GM23338 (cell line): ENCODE data around the gene MICAL2.

ENCODE experiments used
- CREB1 ChIP-seq: fragments of 250-450 bp; sonication (Bioruptor Pico); IDR thresholded peaks from 2 replicates; pipeline ENCODE4 v1.5.0; 2020; ENCODE audit warnings: low read depth, mild to moderate bottlenecking, moderate library complexity
- CTCF ChIP-seq, 2 experiments: fragments of 200-600 bp in 1 of 2; sonication (generic) in 1 of 2; conservative IDR thresholded peaks; 2 replicates each; pipeline versions ENCODE4 v1.5.1 to v1.6.1; 2016 to 2017; ENCODE audit warnings: antibody characterized with exemption in 2 of 2, low read depth in 2 of 2, mild to moderate bottlenecking in 2 of 2, moderate library complexity in 1 of 2
- ETS1 ChIP-seq: IDR thresholded peaks from 2 replicates; pipeline ENCODE4 v1.6.1; 2016; ENCODE audit warnings: antibody characterized with exemption
- EZH2 ChIP-seq: fragments of 200-600 bp; sonication (generic); IDR thresholded peaks from one replicate; pipeline ENCODE4 v1.8.0; 2017; ENCODE audit warnings: antibody characterized with exemption, mild to moderate bottlenecking, low read depth; ENCODE audit not compliant: unreplicated experiment
- JUNB ChIP-seq: IDR thresholded peaks from one replicate; pipeline ENCODE4 v1.6.1; 2016; ENCODE audit warnings: antibody characterized with exemption; ENCODE audit not compliant: unreplicated experiment
- POLR2AphosphoS5 ChIP-seq: IDR thresholded peaks from 2 replicates; pipeline ENCODE4 v1.6.1; 2016; ENCODE audit warnings: antibody characterized with exemption, low read depth
- REST ChIP-seq: IDR thresholded peaks from one replicate; pipeline ENCODE4 v1.6.1; 2018; ENCODE audit warnings: antibody characterized with exemption; ENCODE audit not compliant: unreplicated experiment
- ZNF114 ChIP-seq: fragments of 250-450 bp; sonication (Bioruptor Pico); IDR thresholded peaks from 2 replicates; pipeline ENCODE4 v1.5.0; 2020; ENCODE audit warnings: mild to moderate bottlenecking, moderate library complexity

- no peak for TF ChIP-seq CTCF (conservative IDR thresholded peaks at IDR 0.05; ENCODE audit: low read depth in 2 of 2)
- no peak for TF ChIP-seq EZH2
- TF ChIP-seq REST, result no peak
- TF ChIP-seq POLR2AphosphoS5, result no peak
- no peak for TF ChIP-seq ZNF114 (CRISPR knock-in tag)
- TF ChIP-seq ETS1, result no peak
- TF ChIP-seq CREB1 (CRISPR knock-in tag), result no peak
- TF ChIP-seq JUNB, result no peak
These were observed 50.7 kb downstream of the MICAL2 start for GRCh38 chr11:12161137-12161536.
